IMR-90 (cell line): ENCODE results near the gene EIF4E1B.

Experiments used
- BHLHE40 ChIP-seq: fragments of 150-350 bp; IDR thresholded peaks from 2 replicates; pipeline ENCODE4 v1.6.1; 2016; ENCODE audit warnings: mild to moderate bottlenecking, low read depth, low read length
- CEBPB ChIP-seq: IDR thresholded peaks from 2 replicates; pipeline ENCODE4 v1.6.1; 2012; ENCODE audit warnings: low read depth, low read length, improper control_type of control experiment
- MAZ ChIP-seq: IDR thresholded peaks from 2 replicates; pipeline ENCODE4 v1.6.1; 2012; ENCODE audit warnings: low read depth, mild to moderate bottlenecking, low read length, improper control_type of control experiment, moderate library complexity, borderline replicate concordance
- MXI1 ChIP-seq: IDR thresholded peaks from 2 replicates; pipeline ENCODE4 v1.6.1; 2012; ENCODE audit warnings: low read depth, mild to moderate bottlenecking, low read length, moderate library complexity, borderline replicate concordance
- POLR2A ChIP-seq: IDR thresholded peaks from 2 replicates; pipeline ENCODE4 v1.6.1; 2012; ENCODE audit warnings: mild to moderate bottlenecking, low read depth, low read length
- RAD21 ChIP-seq: IDR thresholded peaks from 2 replicates; pipeline ENCODE4 v1.6.1; 2012; ENCODE audit warnings: low read length, improper control_type of control experiment
- SMC3 ChIP-seq: fragments of 150-350 bp; IDR thresholded peaks from 2 replicates; pipeline ENCODE4 v1.6.1; 2016; ENCODE audit warnings: low read depth, mild to moderate bottlenecking, antibody characterized with exemption, low read length, moderate library complexity
- TF ChIP-seq, protein P1 (sequence below): conservative IDR thresholded peaks from 2 replicates; pipeline ENCODE4 v1.5.1; 2012; ENCODE audit warnings: mild to moderate bottlenecking, low read depth, low read length, improper control_type of control experiment
- TF ChIP-seq, protein P2 (sequence below): fragments of 150-350 bp; IDR thresholded peaks from 2 replicates; pipeline ENCODE4 v1.6.1; 2017; ENCODE audit warnings: mild to moderate bottlenecking, antibody characterized with exemption, low read length, low read depth

DNA sequence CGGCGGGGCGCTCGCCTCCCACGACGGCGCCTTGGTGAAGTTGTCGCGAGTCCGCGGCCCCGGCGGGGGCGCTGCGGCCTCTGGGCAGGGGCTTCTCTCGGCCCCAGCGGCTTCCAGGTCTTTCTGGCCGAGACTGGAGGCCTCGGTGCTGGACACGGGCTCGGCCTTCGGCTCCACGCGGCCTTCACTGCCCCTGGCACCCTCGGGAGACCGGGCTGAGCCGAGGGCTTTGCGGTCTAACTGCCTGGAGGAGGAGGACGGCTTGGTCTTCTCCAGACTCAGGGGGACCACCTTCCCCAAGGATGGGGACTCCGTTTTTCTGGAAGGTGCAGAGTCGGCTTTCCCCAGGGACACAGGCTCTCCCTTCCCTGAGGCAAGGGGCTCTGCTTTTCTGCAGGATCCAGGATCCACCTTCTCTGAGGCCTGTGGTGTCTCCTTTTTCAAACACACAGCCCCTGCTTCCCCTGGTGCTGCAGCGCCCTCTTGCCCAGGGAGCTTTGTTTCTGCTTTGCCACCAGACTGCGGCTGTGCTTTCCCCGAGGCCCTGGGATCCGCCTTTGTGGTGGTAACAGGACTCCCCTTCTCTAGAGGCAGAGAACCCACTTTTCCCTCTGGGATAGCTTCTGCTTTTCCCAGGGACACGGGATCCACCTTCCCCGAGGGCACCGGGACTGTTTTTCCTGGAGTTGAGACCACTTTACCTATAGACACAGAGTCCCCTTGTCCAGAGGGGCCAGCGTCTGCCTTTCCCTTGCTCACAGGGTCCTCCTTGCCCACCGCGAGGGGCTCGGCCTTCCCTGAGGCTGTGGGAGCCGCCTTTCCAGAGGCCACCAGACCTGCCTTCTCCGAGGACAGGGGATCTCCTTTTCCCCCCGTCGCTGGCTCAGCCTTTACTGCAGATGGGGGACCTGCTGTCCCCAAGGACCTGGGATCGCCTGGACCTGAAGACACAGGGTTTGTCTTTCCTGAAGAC is 32.8 kb upstream of the EIF4E1B start:
- no peak for TF ChIP-seq RAD21
- TF ChIP-seq, protein P1, sequence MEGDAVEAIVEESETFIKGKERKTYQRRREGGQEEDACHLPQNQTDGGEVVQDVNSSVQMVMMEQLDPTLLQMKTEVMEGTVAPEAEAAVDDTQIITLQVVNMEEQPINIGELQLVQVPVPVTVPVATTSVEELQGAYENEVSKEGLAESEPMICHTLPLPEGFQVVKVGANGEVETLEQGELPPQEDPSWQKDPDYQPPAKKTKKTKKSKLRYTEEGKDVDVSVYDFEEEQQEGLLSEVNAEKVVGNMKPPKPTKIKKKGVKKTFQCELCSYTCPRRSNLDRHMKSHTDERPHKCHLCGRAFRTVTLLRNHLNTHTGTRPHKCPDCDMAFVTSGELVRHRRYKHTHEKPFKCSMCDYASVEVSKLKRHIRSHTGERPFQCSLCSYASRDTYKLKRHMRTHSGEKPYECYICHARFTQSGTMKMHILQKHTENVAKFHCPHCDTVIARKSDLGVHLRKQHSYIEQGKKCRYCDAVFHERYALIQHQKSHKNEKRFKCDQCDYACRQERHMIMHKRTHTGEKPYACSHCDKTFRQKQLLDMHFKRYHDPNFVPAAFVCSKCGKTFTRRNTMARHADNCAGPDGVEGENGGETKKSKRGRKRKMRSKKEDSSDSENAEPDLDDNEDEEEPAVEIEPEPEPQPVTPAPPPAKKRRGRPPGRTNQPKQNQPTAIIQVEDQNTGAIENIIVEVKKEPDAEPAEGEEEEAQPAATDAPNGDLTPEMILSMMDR, result no peak
- no peak for TF ChIP-seq POLR2A
- TF ChIP-seq SMC3, result no peak
- TF ChIP-seq MAZ, result no peak
- TF ChIP-seq, protein P2, sequence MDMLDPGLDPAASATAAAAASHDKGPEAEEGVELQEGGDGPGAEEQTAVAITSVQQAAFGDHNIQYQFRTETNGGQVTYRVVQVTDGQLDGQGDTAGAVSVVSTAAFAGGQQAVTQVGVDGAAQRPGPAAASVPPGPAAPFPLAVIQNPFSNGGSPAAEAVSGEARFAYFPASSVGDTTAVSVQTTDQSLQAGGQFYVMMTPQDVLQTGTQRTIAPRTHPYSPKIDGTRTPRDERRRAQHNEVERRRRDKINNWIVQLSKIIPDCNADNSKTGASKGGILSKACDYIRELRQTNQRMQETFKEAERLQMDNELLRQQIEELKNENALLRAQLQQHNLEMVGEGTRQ, result no peak
- TF ChIP-seq BHLHE40, result no peak
- no peak for TF ChIP-seq MXI1
- TF ChIP-seq CEBPB, result no peak
